HUES48 (cell line): ENCODE results near the gene SOWAHA.
A peak's percentile ranks its signal among the peaks of the same experiment; 100 is the strongest.

Source experiments
- H3K27ac ChIP-seq: one replicate; pipeline ENCODE4 v1.7.0; 2013; ENCODE audit warnings: low read depth, low read length, inconsistent platforms
- H3K27me3 ChIP-seq: 2 replicates; pipeline ENCODE4 v1.6.1; 2013; ENCODE audit warnings: mild to moderate bottlenecking, low read length; ENCODE audit not compliant: control insufficient read depth, insufficient read depth
- H3K36me3 ChIP-seq: 2 replicates; pipeline ENCODE4 v1.6.1; 2013; ENCODE audit warnings: low read length; ENCODE audit not compliant: control insufficient read depth, insufficient read depth
- H3K4me1 ChIP-seq: 2 replicates; pipeline ENCODE4 v1.6.1; 2013; ENCODE audit warnings: mild to moderate bottlenecking, low read length; ENCODE audit not compliant: control insufficient read depth, insufficient read depth
- H3K4me3 ChIP-seq: 2 replicates; pipeline ENCODE4 v1.5.1; 2013; ENCODE audit warnings: mild to moderate bottlenecking, low read depth, low read length
- H3K9ac ChIP-seq: 2 replicates; pipeline ENCODE4 v1.6.1; 2013; ENCODE audit warnings: mild to moderate bottlenecking, low read depth, low read length, moderate library complexity
- H3K9me3 ChIP-seq: 2 replicates; pipeline ENCODE4 v1.6.1; 2013; ENCODE audit warnings: low read length; ENCODE audit not compliant: control insufficient read depth, insufficient read depth

Gene SOWAHA

DNA sequence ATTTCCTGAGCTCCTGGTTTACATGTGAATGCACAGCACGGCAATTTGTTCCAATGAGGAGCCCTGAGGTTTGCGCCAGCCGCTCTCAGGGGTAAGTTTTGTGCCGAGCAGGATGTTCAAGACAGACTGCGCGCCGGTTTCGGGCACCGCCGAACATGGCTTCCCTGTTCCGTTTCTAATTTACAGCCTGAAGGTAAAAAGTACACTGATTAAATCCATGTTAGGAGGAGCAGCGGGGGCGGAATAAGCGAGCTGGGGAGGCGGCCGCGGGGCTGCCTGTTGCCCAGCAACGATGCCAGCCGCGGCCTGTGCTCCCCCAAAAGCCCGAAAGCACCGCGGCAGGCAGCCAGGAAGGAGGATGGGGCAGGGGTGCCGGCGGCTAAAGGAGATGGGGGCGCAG lies 6.4 kb downstream of the SOWAHA start:
- Histone ChIP-seq H3K9ac (no peak overlapping the region), H3K4me3 (no peak overlapping the region), H3K4me1 (peaks cover 3% of the 10 kb centered on the region), H3K9me3 (no peaks in the 10 kb centered on the region), H3K27ac (no peak overlapping the region), H3K36me3 (no peaks in the 10 kb centered on the region), H3K27me3 (peaks cover 48% of the 10 kb centered on the region)

DNA sequence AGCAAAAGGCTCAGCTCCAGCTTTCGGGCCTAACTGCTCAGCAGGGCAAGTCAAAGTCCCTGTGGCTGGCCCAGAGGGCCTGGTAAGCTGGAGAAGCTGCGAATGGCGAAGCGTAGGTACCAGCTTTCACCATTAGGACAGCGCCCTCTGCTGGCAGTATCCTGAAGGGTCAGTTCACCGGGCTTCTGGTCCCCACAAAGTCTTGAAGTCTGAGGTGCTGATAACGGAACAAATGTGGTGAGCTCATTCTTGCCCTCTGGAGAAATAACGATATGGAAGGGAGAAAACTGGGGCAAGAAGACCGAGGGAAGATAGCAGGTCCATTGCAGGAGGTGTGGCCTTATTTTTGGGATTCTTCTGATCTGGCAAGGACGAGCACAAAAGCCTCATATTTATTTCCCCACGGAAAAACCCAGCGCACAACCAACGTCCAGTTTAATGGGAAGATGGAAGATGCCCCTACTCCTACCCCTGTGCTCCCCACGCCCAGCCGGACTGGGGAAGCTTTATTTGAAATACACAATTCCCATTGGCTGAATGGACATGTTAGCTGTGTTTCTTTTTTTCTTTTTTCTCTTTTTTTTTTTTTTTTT lies 7.2 kb downstream of the SOWAHA start:
- no peak overlapping the region for H3K9ac ChIP-seq

DNA sequence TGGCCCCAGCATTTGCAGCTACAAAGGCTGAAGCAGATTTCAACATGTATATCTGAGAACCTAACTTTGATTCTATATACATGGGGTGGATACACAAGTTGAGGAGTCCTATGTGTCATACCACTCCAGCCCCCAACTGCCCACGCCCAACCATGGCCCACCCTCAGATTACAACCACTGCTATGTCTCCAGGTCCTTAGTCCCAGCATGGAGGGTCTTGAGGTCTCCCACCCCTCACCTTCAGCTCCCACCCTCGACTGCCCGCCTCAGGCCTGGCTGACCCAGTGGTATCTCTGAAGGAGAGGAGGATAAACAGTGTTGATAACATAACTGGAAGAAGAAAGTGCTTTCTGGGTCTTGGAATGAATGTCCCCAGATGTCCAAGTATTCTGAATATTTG lies 8.2 kb downstream of the SOWAHA start:
- no peaks in the 10 kb centered on the region for H3K36me3 ChIP-seq
- no peak overlapping the region for H3K9ac ChIP-seq
- H3K9me3 ChIP-seq: no peaks in the 10 kb centered on the region
- H3K27ac ChIP-seq: no peak overlapping the region
- peaks cover 3% of the 10 kb centered on the region for H3K4me1 ChIP-seq
- no peak overlapping the region for H3K4me3 ChIP-seq
- H3K27me3 ChIP-seq: peaks cover 46% of the 10 kb centered on the region

More for the DNA sequence above, 7.2 kb downstream of the SOWAHA start:
- no peak overlapping the region for H3K27ac ChIP-seq
- peaks cover 48% of the 10 kb centered on the region for H3K27me3 ChIP-seq
- no peak overlapping the region for H3K4me3 ChIP-seq
- H3K4me1 ChIP-seq: peaks cover 3% of the 10 kb centered on the region
- H3K9me3 ChIP-seq: no peaks in the 10 kb centered on the region
- H3K36me3 ChIP-seq: no peaks in the 10 kb centered on the region

DNA sequence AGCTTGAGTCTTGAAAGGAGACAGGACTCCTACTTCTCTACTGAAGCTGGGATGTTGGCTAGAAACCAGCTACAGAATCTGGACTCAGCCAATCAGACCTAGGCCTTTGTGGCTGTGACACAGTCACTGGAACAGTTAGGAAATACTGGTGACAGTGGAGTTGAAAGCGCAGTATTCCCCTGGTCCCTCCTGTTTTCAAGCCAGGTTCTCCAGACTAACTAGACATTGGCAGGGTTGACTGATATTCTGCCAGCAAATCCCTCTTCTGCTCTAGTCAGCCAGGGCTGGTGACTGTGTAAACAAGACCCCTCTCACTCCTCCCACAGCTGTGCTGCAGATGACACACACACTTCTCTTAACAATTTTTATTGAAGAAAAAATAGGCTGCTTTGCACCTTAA lies 8.7 kb downstream of the SOWAHA start:
- Histone ChIP-seq H3K4me3 (no peak overlapping the region), H3K9ac (no peak overlapping the region), H3K27me3 (peaks cover 46% of the 10 kb centered on the region), H3K4me1 (peaks cover 3% of the 10 kb centered on the region), H3K27ac (no peak overlapping the region), H3K36me3 (no peaks in the 10 kb centered on the region), H3K9me3 (no peaks in the 10 kb centered on the region)

DNA sequence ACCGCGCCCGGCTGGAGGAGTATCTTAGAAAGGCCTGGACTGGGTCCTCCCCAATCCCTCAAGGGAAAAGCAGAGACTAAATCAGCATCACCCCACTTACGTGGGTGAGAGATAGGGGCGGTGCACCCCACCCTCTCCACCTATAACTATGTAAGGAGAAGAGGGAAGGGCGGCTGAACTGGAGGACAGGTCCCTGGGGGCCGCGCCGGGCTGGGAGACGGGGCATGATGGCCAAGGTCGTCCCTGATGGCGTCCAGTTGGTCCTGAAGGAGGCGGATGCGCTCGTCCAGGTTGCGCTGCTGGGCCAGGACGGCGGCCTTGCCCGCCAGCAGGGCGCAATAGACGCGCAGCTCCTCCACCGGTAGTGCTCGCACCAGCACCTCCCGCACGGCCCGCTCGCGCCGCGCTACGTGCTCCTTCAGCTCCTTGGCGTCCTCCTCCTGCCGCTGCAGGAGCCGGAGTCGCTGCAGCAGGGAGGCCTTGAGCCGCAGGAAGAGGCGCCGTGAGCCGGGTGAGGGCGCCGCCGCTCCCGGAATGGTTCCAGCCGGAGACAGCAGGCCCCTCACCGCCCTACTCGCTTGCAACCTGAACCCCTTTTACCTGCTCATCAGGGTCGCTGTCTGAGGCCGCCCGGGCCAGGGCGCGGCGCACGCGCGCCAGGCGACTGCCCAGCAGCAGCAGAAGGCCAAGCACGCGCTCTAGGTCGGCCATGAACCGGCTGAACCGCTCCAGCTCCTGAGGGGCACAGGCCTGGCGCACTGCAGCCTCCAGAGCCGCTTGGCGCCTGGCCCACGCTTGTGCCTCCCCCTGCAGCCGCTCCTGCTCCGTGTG lies 9.8 kb downstream of the SOWAHA start:
- peaks cover 3% of the 10 kb centered on the region for H3K4me1 ChIP-seq
- peaks cover 49% of the 10 kb centered on the region for H3K27me3 ChIP-seq
- peak overlapping the region; percentile 41 for H3K4me3 ChIP-seq
- H3K27ac ChIP-seq: peak overlapping the region; percentile 53
- H3K9me3 ChIP-seq: no peaks in the 10 kb centered on the region
- peak overlapping the region; percentile 54; the same call in 1 of the 2 replicates for H3K9ac ChIP-seq
- no peaks in the 10 kb centered on the region for H3K36me3 ChIP-seq

DNA sequence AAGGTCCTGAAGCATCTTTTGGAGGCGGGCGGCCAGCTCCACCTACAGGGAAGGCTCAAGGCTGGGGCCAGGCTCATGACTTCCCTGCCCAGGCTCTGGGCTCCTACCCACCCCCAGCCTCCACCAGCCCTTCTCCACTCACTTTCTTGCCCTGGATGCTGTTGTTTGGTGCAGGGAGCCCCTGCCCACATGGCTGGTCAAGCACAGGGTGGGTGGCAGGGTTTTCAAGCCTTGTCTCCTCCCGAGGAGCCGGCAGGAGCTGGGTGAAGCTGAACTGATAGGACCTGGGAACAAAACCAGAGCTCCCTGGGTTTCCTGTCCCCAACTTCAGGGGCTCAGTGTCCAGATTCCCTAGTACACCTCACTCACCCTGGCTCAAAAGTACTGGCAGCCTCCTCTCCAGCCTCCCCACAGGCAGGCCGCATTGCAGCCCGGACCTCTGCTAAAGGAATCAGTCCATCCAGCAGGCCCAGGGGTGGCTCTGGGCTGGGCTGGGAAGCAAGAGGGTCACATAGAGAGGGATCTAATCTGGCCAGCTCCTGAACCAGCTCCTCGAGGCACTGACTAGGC lies 10.5 kb downstream of the SOWAHA start:
- H3K9ac ChIP-seq: peak overlapping the region; percentile 54; the same call in 1 of the 2 replicates
- H3K4me1 ChIP-seq: peaks cover 3% of the 10 kb centered on the region
- peak overlapping the region; percentile 53 for H3K27ac ChIP-seq
- peaks cover 54% of the 10 kb centered on the region for H3K27me3 ChIP-seq
- H3K9me3 ChIP-seq: no peaks in the 10 kb centered on the region
- H3K36me3 ChIP-seq: no peaks in the 10 kb centered on the region
- peak overlapping the region; percentile 41; the same call in 1 of the 2 replicates for H3K4me3 ChIP-seq

DNA sequence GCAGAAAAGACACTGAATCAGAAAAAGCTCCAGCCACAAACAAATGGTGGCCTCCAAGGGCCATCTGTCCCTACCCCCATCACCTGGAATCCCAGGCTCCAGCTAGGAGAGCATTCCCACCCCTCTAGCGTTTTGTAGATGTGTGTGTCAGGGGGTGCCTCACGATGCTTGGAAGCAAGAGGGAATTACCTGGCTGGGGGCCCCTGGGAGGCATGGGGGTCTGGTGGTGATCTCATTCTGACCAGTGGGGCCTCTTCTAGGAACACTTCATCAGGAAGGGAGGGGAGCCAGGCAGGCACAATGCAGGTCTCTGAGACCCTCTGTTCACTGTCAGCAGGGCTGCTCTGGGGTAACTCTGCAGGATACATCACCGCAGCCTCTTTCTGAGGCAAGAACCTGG lies 11.3 kb downstream of the SOWAHA start:
- peaks cover 63% of the 10 kb centered on the region for H3K27me3 ChIP-seq

DNA sequence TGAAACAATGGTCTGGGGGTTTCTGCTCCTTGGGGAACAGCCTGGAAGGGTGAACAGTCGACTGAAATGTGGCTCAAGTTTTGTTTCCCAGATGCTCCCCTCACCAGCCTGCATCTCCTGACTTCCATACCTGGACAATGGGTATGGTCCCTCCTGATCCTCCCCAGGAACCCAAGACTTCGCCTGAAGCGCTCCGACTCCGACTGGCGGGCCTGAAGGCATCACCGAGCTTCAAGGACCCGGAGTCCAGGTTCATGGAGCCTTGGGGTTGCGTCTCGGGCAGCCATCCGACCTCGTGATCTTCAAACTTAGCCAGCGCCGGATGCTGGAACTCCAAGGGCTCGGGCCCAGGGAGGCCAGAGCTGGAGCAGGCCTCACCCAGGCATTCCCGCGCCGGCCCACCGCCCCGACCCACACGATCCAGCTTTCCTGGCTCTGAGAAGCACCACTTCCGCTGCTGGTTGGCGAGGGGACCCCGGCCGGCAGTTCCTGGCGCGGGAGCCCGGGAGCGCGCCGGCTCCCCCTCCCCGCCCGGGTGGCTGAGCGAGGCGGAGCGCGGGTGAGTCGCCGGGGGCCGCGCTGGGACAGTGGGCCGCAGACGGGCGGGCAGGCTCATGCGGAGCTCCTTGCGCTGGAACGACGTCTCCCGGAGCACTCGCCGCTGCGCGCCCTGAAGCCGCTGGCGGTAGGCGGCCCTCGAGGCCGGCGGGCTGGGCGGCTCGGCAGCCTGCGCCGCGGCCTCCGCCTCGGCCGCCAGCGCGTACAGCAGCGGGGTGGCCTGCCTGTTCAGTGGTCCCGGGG lies 12.1 kb downstream of the SOWAHA start:
- no peaks in the 10 kb centered on the region for H3K36me3 ChIP-seq
- H3K9ac ChIP-seq: no peak overlapping the region; the same call in 1 of the 2 replicates
- no peak overlapping the region for H3K27ac ChIP-seq
- H3K27me3 ChIP-seq: peaks cover 71% of the 10 kb centered on the region
- H3K4me3 ChIP-seq: peak overlapping the region; percentile 59
- H3K4me1 ChIP-seq: peaks cover 3% of the 10 kb centered on the region
- no peaks in the 10 kb centered on the region for H3K9me3 ChIP-seq

More for the DNA sequence above, 11.3 kb downstream of the SOWAHA start:
- H3K4me1 ChIP-seq: peaks cover 3% of the 10 kb centered on the region
- no peaks in the 10 kb centered on the region for H3K9me3 ChIP-seq
- H3K4me3 ChIP-seq: no peak overlapping the region
- no peak overlapping the region for H3K27ac ChIP-seq
- no peaks in the 10 kb centered on the region for H3K36me3 ChIP-seq
- H3K9ac ChIP-seq: no peak overlapping the region

DNA sequence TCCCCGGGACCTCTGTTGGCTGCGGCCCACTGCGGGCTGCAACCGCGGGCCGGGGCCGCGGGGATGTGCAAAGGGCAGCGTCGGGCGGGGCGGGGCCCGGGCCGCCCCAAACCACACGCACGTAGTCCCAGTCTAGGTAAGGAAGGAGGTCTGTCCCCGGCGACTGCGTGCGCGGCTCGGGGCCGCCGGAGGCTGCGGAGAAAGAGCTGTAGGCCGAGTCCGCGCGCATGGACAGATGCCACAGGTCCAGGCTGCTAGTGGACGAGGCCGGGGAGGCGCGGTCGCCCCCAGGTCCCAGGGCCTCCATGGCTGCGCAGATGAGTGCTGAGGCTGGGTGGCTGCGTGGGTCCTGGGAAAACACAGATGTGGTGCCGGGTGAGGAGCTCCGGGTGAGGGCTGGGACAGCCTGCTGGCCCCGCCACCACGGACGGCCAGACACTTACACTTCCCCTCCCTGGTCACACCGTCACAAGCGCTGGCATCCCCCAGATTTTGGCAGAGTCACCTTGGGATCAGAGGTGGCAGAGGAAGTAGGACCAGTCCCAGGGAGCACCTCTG lies 12.8 kb downstream of the SOWAHA start:
- H3K4me1 ChIP-seq: peaks cover 3% of the 10 kb centered on the region
- H3K9me3 ChIP-seq: no peaks in the 10 kb centered on the region
- H3K27ac ChIP-seq: no peak overlapping the region
- peak overlapping the region; percentile 59 for H3K4me3 ChIP-seq
- peaks cover 76% of the 10 kb centered on the region for H3K27me3 ChIP-seq
- no peaks in the 10 kb centered on the region for H3K36me3 ChIP-seq
- H3K9ac ChIP-seq: no peak overlapping the region

DNA sequence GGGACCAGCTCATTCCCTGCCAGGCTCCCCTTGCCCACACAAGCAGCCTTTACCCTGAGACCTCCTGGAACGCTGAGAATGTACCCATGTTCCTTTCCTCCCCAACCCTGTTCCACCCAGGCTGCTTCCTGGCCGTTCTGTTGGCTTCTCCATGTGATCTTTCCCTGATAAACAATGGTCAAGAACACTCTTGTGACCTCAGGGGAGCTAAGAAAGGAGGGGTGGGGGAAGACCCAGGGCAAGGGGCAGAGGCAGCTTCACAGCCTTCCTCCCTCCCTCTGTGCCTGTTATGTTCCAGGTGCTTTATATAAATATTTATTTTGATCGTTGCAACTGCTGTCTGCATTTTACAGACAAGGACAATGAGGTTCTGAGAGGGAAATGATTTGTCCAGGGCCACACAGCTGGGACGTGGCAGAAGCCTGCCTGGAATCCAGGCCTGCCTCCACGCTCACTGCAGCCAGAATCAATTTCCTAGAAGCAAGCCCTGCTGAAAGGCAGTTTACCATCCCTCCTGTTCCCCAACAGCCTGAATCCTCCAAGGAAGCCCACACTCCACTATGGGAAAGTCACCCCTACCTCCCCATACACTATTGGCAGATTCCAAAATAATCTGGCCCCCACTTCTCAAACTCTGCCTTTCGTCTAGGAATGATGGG lies 13.5 kb downstream of the SOWAHA start:
- H3K36me3 ChIP-seq: no peaks in the 10 kb centered on the region
- H3K27me3 ChIP-seq: peaks cover 82% of the 10 kb centered on the region
- no peak overlapping the region for H3K27ac ChIP-seq
- no peak overlapping the region for H3K9ac ChIP-seq
- no peaks in the 10 kb centered on the region for H3K9me3 ChIP-seq
- H3K4me1 ChIP-seq: peaks cover 3% of the 10 kb centered on the region
- peak overlapping the region; percentile 59; the same call in 1 of the 2 replicates for H3K4me3 ChIP-seq
